GM23338 (cell line): ENCODE results near the gene NHS. TPM values are rescaled to one million over a fixed set of nuclear protein-coding genes. Genes with fewer than 3 reads are reported as not detected.

ENCODE experiments used
- ATAC-seq: fragments of 200-7000 bp; cut with Tn5 transposase; 3 replicates; pipeline ENCODE4 v1.9.1; 2020
- DNase-seq: peaks from one replicate; pipeline ENCODE4 v3.0.0-alpha.2; 2015; ENCODE audit warnings: low spot score
- H2AFZ ChIP-seq: fragments of 200-600 bp; sonication (generic); 2 replicates; pipeline ENCODE4 v1.8.0; 2016; ENCODE audit warnings: antibody characterized with exemption, mild to moderate bottlenecking, moderate library complexity
- H3F3A ChIP-seq: fragments of 200-600 bp; sonication (generic); replicated peaks from 2 replicates; pipeline ENCODE4 v1.8.0; 2017; ENCODE audit warnings: antibody characterized with exemption, mixed run types, low read depth
- H3K27ac ChIP-seq: fragments of 200-600 bp; sonication (generic); 2 replicates; pipeline ENCODE4 v1.6.1; 2016; ENCODE audit warnings: low read depth
- H3K27me3 ChIP-seq: fragments of 200-600 bp; sonication (generic); 2 replicates; pipeline ENCODE4 v1.8.0; 2016; ENCODE audit warnings: mild to moderate bottlenecking, mixed run types, moderate library complexity; ENCODE audit not compliant: insufficient read depth
- H3K36me3 ChIP-seq: fragments of 200-600 bp; sonication (generic); 2 replicates; pipeline ENCODE4 v1.8.0; 2016; ENCODE audit warnings: mild to moderate bottlenecking; ENCODE audit not compliant: insufficient read depth
- H3K4me1 ChIP-seq: fragments of 200-600 bp; sonication (generic); 2 replicates; pipeline ENCODE4 v1.8.0; 2016; ENCODE audit warnings: mild to moderate bottlenecking, moderate library complexity; ENCODE audit not compliant: insufficient read depth
- H3K4me2 ChIP-seq: fragments of 200-600 bp; sonication (generic); 2 replicates; pipeline ENCODE4 v1.7.1; 2017; ENCODE audit warnings: mixed run types
- H3K4me3 ChIP-seq: fragments of 200-600 bp; sonication (generic); 2 replicates; pipeline ENCODE4 v1.6.1; 2016; ENCODE audit warnings: mixed run types
- H3K79me2 ChIP-seq: fragments of 200-600 bp; sonication (generic); replicated peaks from 2 replicates; pipeline ENCODE4 v1.8.0; 2017; ENCODE audit warnings: mild to moderate bottlenecking; ENCODE audit not compliant: insufficient read depth
- H3K9me2 ChIP-seq: fragments of 200-600 bp; sonication (generic); 2 replicates; pipeline ENCODE4 v1.8.0; 2017; ENCODE audit not compliant: insufficient read depth
- H4K20me1 ChIP-seq: fragments of 200-600 bp; sonication (generic); replicated peaks from 2 replicates; pipeline ENCODE4 v1.8.0; 2017; ENCODE audit warnings: mild to moderate bottlenecking; ENCODE audit not compliant: insufficient read depth
- H3K27ac Mint-ChIP-seq: 2 replicates; pipeline ENCODE4 v1.8.0; 2020; ENCODE audit warnings: inconsistent platforms, mild to moderate bottlenecking, moderate library complexity, mixed read lengths
- H3K27me3 Mint-ChIP-seq: 3 replicates; pipeline ENCODE4 v1.8.0; 2022; ENCODE audit warnings: low read depth, mild to moderate bottlenecking, moderate library complexity, mixed read lengths, inconsistent platforms; ENCODE audit not compliant: insufficient read depth, poor library complexity
- H3K36me3 Mint-ChIP-seq: 3 replicates; pipeline ENCODE4 v1.8.0; 2021; ENCODE audit warnings: low read depth, mild to moderate bottlenecking, inconsistent platforms, moderate library complexity, mixed read lengths
- H3K4me1 Mint-ChIP-seq: 3 replicates; pipeline ENCODE4 v1.8.0; 2020; ENCODE audit warnings: mild to moderate bottlenecking, inconsistent platforms, mixed read lengths
- H3K4me3 Mint-ChIP-seq: 3 replicates; pipeline ENCODE4 v1.8.0; 2021; ENCODE audit warnings: moderate library complexity, mild to moderate bottlenecking, inconsistent platforms, mixed read lengths
- H3K9me3 Mint-ChIP-seq: 3 replicates; pipeline ENCODE4 v1.8.0; 2020; ENCODE audit warnings: moderate library complexity, mild to moderate bottlenecking, inconsistent platforms, mixed read lengths
- CREB1 ChIP-seq: fragments of 250-450 bp; sonication (Bioruptor Pico); IDR thresholded peaks from 2 replicates; pipeline ENCODE4 v1.5.0; 2020; ENCODE audit warnings: low read depth, mild to moderate bottlenecking, moderate library complexity
- ETS1 ChIP-seq: IDR thresholded peaks from 2 replicates; pipeline ENCODE4 v1.6.1; 2016; ENCODE audit warnings: antibody characterized with exemption
- EZH2 ChIP-seq: fragments of 200-600 bp; sonication (generic); IDR thresholded peaks from one replicate; pipeline ENCODE4 v1.8.0; 2017; ENCODE audit warnings: antibody characterized with exemption, mild to moderate bottlenecking, low read depth; ENCODE audit not compliant: unreplicated experiment
- EZH2phosphoT487 ChIP-seq: fragments of 200-600 bp; sonication (generic); IDR thresholded peaks from one replicate; pipeline ENCODE4 v1.8.1; 2018; ENCODE audit warnings: antibody characterized with exemption; ENCODE audit not compliant: unreplicated experiment
- JUNB ChIP-seq: IDR thresholded peaks from one replicate; pipeline ENCODE4 v1.6.1; 2016; ENCODE audit warnings: antibody characterized with exemption; ENCODE audit not compliant: unreplicated experiment
- NANOG ChIP-seq: IDR thresholded peaks from 2 replicates; pipeline ENCODE4 v1.6.1; 2016; ENCODE audit warnings: antibody characterized with exemption, borderline replicate concordance
- POLR2AphosphoS5 ChIP-seq: IDR thresholded peaks from 2 replicates; pipeline ENCODE4 v1.6.1; 2016; ENCODE audit warnings: antibody characterized with exemption, low read depth
- REST ChIP-seq: IDR thresholded peaks from one replicate; pipeline ENCODE4 v1.6.1; 2018; ENCODE audit warnings: antibody characterized with exemption; ENCODE audit not compliant: unreplicated experiment
- ZNF114 ChIP-seq: fragments of 250-450 bp; sonication (Bioruptor Pico); IDR thresholded peaks from 2 replicates; pipeline ENCODE4 v1.5.0; 2020; ENCODE audit warnings: mild to moderate bottlenecking, moderate library complexity
- ZNF331 ChIP-seq: fragments of 250-450 bp; sonication (Bioruptor Pico); IDR thresholded peaks from 2 replicates; pipeline ENCODE4 v1.5.0; 2020; ENCODE audit warnings: low read depth, mild to moderate bottlenecking, moderate library complexity
- ZNF462 ChIP-seq: fragments of 250-450 bp; sonication (Bioruptor Pico); IDR thresholded peaks from 2 replicates; pipeline ENCODE4 v1.5.0; 2020; ENCODE audit warnings: mild to moderate bottlenecking, moderate library complexity
- polyA plus RNA-seq: library from polyadenylated mRNA; unstranded; fragments of >200 nt; fragmentation: Nextera tagmentation; extraction: Ambion mirVana; gene quantifications from 2 replicates; pipeline ENCODE4 v1.2.1, GENCODE V29; 2016
- total RNA-seq: library from RNA; depleted of rRNA; stranded (reverse); fragments of >200 nt; shearing (Covaris generic); gene quantifications from 2 replicates; pipeline ENCODE4 v1.2.3, GENCODE V29; 2014

NHS gene
- total and polyA plus RNA-seq, 2 experiments from 2014 or later: 1.8 to 8.2 TPM

- peaks cover 4% of the 10 kb centered on the region for H3K27me3 Mint-ChIP-seq
- H3K79me2 ChIP-seq: no peaks in the 10 kb centered on the region
- H3K4me3 ChIP-seq: no peak overlapping the region
- H3K4me1 Mint-ChIP-seq: peaks cover 26% of the 10 kb centered on the region
- H3K4me3 Mint-ChIP-seq: no peak overlapping the region
- no peaks in the 10 kb centered on the region for H3K9me2 ChIP-seq
- H3K4me2 ChIP-seq: no peak overlapping the region
- H3K27ac Mint-ChIP-seq: no peak overlapping the region
- H3K36me3 Mint-ChIP-seq: no peaks in the 10 kb centered on the region
- H3K27ac ChIP-seq: no peak overlapping the region
- no peak for TF ChIP-seq NANOG
- TF ChIP-seq CREB1 (CRISPR knock-in tag): no peak
- TF ChIP-seq ZNF462 (CRISPR knock-in tag): no peak
- TF ChIP-seq ZNF114 (CRISPR knock-in tag): no peak
- no peak for TF ChIP-seq EZH2
- no peak for TF ChIP-seq EZH2phosphoT487
- no peak for TF ChIP-seq POLR2AphosphoS5
- TF ChIP-seq ZNF331: no peak
- TF ChIP-seq REST: no peak
- TF ChIP-seq ETS1: no peak
- TF ChIP-seq JUNB: no peak
- DNase-seq (no peak), ATAC-seq (no peak)
- no peaks in the 10 kb centered on the region for H3F3A ChIP-seq
- H3K9me3 Mint-ChIP-seq: no peaks in the 10 kb centered on the region
- H3K4me1 ChIP-seq: peaks cover 3% of the 10 kb centered on the region; the same call in 1 of the 2 replicates
- no peaks in the 10 kb centered on the region for H3K27me3 ChIP-seq
- no peaks in the 10 kb centered on the region for H3K36me3 ChIP-seq
- no peak overlapping the region for H2AFZ ChIP-seq
- H4K20me1 ChIP-seq: no peaks in the 10 kb centered on the region
Observed at GRCh38 chrX:17442898-17443297, 67.9 kb downstream of the NHS start.
